Uterus (tissue), 2 donors: ENCODE measurements around the gene CD96.

ENCODE experiments used
- CTCF ChIP-seq, 4 experiments: fragments of 200-600 bp in 2 of 4; fragments of 450-650 bp in 2 of 4; sonication (generic) in 2 of 4; IDR thresholded peaks; one replicate each; pipeline ENCODE4 v1.5.1; 2016 to 2019; ENCODE audit warnings: antibody characterized with exemption in 4 of 4, mild to moderate bottlenecking in 2 of 4, moderate library complexity in 1 of 4
- POLR2A ChIP-seq, 2 donors: fragments of 450-650 bp; IDR thresholded peaks; one replicate each; pipeline ENCODE4 v1.6.1; 2016; ENCODE audit warnings: antibody characterized with exemption in 2 of 2, mild to moderate bottlenecking in 1 of 2, moderate library complexity in 1 of 2

GRCh38 chr3:111617912-111618601 lies 76.1 kb downstream of the CD96 start:
- no peak for TF ChIP-seq POLR2A (IDR thresholded peaks at IDR 0.05)
- no peak for TF ChIP-seq CTCF (IDR thresholded peaks at IDR 0.05)
